Medulla oblongata (tissue), 1 donor: ENCODE measurements around the gene COMMD1.
A peak's percentile ranks its signal among the peaks of the same experiment; 100 is the strongest.
"Not testable (repeated sequence)": the region's sequence is repeated elsewhere in the genome, so short reads cannot be mapped to it uniquely, and the experiment has no call there.

Experiments
- DNase-seq: peaks from one replicate; pipeline ENCODE4 v3.0.0-alpha.2; 2015; ENCODE audit errors: extremely low spot score

The COMMD1 gene

DNA sequence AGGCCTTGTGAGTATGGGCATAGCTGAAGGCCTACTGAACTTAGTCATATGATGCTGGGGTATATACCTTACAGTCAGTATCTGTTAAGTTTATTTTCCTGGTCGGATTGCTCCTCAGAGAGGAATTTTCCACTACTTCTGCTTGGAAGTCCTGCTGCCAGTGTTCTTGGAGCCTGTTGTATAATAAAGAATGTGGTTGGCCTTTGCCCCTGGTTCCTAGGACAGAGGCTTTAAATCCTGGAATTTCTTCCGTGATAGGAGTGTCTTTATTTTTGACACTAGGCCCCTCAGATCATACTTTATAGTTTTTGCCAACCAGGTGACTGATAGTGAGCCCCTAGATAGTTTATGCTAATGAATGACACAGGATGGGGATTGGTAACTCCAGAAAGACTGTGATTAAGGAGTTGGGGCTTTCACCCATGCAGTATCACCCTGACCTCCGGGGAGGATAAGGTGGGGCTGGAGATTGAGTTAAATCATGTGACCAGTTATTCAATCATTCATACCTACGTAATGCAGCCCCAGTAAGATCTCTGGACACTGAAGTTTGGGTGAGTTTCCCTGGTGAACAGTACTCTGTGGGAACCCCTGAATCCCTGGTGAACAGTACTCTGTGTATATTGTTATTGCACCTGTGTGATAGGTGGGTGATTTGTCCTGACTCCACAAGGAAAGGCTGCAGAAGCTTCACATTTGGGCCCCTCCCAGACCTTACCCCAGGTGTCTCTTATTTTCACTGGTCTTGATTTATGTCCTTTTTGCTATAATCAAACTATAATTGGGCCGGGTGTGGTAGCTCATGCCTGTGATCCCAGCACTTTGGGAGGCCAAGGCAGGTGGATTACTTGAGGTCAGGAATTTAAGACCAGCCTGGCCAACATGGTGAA lies 56.9 kb downstream of the COMMD1 start:
- no peak for DNase-seq

DNA sequence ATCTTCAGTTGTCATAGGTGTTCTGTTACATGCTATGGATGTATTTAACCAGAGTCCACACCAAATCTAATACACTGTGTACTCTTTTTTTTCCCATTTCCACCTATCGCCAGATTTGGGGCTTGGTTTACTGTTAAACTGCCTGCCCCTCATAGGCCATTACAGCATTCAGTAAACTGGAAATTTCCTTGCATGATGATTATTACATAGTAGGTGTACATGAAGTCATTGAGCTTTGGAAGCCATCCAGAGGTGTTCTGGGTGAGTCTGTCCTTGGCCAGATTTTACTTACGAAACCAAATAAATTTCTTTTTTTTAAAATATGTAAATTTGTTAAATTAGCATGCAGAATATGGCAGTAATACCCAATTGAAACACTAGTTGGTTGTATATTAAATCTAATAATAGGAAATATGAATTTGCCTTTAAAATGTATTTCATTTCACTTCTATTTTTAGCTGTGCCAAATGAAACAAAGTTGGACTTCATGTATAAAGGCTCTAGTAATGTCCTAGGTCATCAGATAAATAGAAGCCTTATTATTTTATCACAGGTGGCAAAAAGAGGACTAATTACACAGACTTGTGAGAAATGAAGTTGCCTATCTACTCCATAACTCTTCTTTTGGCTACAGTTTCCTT lies 60.7 kb downstream of the COMMD1 start:
- DNase-seq = no peak

DNA sequence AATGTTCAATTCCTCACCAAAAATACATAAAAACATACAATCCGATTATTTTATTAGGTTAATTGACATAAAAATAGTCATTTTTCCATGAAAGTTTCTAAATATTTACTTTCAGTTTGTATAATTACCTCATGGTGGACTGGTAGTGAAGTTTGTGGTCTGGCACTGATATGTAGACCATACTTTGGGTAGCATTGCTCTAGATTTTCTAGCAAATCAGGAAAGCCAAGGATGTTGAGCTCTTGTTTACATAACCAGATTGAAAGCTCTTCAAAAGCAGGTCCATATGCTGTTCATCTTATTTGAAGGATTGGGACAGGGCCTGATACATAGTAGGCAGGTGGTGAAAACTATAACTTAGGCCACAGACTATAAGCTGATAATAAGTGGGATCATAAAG lies 61.8 kb downstream of the COMMD1 start:
- DNase-seq = no peak

DNA sequence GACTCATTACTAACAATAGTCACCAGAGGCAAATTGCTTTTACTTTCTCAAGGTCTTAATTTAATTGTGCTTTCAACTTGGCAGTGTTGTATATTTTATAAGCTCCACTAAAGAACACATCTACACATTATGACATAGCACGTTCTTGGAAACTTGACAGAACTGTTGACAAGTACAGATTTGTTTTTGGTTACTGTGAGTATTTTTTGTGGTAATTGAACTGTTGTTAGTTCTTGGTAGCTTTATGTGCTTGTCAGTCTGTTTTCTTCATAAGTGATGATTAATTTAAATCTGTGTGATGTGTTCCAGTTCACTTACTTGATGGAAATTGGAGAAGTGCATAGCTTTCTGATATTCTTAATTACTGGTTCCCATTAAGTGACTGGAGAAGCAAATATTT lies 63.9 kb downstream of the COMMD1 start:
- no peak for DNase-seq

DNA sequence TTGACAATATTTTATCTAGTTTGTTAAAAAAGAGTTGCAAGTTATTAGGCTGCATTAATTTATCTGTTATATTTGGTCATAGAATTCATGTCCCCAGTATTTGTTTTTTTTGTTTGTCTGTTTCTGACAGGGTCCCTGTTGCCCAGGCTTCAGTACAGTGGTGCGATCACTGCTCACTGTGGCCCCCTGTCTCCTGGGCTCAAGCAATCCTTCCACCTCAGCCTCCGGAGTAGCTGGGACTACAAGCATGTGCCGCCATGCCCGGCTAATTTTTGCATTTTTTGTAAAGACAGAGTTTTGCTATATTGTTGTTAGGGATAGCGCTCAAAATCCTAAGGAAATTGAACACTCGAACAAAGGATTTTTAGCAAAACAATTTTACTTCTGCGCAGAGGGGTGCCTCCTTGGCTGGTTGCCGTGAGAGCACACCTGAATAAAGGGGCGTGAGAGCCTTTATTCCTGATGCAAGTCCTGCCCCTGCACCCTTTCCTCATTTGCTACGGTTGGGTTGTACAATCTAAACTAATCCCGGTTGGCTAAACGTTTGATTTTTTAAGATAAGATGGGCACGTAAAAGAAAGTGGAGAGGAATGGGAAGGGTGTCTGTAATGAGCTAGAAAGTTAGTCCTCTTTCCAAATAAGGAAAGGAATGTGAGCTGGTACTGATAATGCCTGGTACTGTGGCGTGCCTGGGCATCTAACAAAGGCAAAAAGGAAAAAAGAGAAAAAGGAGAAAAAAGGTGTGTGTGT lies 65.5 kb downstream of the COMMD1 start:
- no peak for DNase-seq

DNA sequence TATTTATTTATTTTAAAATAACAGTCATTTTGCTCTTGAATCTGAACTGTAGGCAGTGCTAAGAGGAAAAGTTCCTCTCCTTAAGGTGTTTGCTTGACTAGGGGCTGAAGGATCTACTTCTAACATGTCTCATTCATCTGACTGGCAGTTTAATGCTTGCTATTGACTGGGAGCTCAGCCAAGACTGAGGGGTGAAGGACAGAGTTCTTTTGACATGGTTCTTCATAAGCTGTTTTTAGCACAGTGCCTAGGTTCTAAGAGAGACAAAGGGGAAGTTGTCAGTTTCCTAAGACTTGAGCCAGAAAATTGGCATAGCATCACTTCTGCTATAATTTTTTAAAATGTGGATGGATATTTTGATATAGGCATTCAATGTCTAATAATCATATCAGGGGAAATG lies 73.0 kb downstream of the COMMD1 start:
- peak; percentile 90 for DNase-seq

DNA sequence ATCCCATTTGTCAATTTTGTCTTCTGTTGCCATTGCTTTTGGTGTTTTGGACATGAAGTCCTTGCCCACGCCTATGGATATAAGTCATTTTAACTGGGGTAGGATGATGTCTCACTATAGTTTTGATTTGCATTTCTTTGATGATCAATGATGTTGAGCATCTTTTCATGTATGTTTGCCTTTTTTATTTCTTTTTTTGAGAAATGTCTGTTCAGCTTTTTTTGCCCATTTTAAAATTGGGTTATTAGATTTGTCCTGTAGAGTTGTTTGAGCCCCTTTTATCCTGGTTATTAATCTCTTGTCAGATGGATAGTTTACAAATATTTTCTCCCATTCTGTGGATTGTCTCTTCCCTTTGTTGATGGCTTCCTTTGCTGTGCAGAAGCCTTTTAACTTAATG lies 75.3 kb downstream of the COMMD1 start:
- DNase-seq = no peak

DNA sequence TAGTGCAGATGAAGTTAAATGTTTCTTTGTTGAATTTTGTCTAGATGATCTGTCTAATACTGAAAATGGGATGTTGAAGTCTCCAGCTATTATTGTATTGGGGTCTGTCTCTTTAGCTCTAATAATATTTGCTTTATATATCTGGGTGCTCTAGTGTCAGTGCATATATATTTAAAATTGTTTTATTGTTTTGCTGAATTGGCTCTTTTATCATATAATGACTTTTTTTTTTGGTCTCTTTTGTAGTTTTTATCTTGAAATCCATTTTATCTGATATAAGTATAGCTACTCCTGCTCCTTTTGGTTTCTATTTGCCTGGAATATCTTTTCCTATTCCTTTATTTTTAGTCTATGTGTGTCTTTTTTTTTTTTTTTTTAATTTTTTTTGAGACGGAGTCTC lies 79.2 kb downstream of the COMMD1 start:
- DNase-seq = no peak

DNA sequence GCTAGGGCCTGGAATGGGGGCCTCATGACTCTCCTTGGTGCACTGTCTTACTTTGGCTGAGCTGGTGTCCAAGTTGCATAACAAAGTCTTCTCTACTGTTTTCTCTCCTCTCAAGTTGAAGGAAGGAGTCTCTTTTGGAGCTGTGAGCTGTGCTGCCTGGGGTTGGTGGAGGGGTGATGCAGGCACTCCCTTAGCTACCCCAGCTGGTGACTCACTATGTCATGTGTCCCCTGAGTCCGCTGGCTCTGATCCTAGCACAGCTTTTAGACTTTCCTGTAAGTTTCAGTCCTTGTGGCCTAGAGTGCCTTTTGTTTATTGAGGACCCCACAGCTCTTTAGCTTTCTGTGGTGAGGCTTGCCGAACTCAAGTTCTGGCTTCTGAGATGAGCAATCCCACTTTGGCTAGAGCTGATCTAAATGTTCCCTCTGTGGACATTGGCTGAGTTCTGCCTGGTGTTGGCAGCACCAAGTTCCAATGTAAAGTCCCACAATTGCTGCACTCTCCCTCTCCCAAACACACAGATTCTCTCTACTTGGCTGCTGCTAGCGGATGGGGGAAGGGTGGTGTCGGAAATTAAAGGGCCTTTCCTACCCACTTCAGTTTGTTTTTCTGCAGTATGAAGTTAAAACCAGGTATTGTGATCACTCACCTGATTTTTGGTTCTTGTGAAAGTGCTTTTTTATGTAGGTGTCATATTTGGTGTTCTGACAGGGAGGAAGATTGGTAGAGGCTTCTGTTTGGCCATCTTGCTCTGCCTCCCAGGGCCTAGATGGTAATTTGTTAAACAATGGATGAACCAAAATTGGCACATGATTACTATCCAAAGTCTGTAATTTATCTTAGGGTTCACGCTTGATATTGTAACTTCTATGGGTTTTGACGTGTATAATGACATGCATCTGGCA lies 83.2 kb downstream of the COMMD1 start:
- no peak for DNase-seq

DNA sequence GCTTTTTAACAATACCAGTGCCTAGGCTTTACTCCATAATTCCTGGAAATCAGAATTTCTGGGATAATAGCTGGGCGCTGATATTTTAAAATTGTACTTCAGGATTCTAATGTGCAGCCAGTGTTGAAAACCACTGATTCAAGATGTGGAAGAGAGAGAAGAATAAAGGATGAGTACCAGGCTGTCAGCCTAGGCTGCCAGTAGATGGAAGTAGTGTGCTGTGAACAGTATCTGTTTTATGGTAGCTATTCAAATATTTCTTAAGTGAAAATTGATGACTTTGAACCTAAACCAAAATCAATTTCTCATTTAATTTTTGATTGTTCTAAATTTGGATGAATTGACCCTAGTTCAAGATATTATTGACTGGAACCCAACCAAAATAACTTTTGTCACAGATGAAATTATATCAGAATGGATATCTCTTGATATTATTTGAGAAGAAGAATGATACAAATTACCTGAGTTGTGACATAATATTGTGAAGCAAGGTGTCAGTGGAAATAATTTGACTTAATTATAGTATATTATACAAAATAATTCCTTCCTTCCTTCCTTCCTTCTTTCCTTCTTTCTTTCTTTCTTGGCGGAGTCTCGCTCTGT lies 88.0 kb downstream of the COMMD1 start:
- peak; percentile 65 for DNase-seq

DNA sequence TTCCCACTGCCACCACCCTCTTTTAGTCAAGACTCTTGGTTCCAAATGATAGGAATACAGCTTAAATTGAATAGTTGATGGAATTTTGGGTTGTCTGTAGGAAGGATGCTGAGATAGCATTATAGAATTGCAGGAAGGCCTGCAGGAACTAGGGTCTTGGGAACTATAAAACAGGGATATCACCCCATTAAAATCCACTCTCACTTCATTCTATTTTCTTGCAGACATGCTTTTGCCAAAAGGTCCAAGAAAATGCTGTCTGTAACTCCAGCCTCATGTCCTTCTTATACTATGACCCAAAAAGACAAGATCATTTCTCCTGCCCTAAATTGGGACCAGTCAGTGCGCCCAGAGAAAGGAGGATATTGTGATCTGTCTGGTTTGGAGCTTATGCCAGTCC lies 89.1 kb downstream of the COMMD1 start:
- DNase-seq = no peak

DNA sequence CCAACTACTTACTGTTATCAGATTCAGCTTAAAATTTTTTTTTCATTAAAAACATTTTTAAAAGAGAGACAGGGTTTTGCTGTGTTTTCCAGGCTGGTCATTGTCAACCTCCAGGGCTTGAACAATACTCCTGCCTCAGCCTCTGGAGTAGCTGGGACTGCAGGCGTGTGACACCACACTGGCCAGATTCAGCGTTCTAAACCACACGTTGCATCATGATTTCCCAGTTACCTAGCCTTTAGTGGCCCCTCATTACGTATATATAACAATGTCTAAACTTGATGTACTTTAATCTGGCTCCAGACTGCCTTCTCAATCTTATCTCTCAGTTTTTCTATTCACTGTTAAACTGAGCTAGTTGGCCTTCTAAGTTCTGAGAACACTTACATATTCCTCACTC lies 89.6 kb downstream of the COMMD1 start:
- DNase-seq = no peak

DNA sequence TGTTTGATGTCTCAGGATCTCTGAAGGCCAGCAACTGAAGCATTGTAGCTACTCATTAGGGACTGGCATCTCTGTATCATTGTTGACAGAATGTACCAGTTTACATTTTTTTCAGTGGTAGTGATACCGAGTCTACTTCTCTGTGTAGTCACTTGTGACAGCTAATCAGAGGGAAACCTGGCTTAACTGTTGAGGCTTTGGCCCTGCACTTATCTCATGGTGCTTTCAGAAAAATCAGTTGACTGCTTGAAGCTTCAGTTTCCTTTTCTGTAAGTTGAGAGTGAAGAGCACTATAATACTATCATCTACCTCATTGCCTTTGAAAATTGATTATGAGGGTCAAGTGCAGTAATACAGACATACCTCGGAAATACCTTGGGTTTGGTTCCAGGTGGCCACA lies 90.0 kb downstream of the COMMD1 start:
- DNase-seq = no peak

DNA sequence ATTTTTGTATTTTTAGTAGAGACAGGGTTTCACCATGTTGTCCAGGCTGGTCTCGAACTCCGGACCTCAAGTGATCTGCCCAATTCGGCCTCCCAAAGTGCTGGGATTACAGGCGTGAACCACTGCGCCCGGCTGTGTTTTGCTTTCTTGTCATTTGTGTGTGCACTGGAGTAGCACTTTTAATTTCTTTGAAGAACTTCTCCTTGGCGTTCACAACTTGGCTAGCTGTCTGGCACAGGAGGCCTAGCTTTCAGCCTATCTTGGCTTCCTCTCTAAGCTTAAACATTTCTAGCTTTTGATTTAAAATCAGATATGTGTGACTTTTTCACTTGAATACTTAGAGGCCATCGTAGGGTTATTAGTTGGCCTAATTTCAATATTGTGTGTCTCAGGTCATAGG lies 93.0 kb downstream of the COMMD1 start:
- DNase-seq = no peak

DNA sequence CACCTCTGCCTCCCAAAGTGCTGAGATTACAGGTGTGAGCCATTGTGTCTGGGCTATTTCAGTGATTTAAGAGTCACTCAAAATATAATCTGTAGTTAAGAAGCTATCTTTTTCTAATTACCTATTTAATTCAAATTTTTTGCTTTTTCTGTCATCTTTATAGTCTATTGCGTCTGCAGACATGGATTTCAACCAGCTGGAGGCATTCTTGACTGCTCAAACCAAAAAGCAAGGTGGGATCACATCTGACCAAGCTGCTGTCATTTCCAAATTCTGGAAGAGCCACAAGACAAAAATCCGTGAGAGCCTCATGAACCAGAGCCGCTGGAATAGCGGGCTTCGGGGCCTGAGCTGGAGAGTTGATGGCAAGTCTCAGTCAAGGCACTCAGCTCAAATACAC lies 95.1 kb downstream of the COMMD1 start:
- no peak for DNase-seq

DNA sequence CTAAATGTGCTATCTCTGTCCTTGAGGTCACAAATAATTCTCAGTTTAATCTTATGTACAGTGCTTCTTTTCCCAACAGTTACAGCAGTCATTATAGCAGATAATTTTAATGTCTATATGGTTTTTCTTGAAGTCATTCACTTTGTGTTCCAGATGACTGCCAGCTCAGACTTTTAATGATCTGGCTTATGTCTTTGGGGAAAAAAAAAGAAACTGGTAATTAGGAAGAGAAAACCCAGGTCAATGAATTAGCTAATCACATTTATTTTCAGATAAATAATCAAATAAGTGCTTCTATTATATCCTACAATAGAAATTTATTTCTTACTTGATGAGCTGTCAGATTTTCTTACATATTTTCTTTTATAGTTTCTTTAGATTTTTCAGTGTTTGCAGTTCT lies 96.0 kb downstream of the COMMD1 start:
- no peak for DNase-seq

DNA sequence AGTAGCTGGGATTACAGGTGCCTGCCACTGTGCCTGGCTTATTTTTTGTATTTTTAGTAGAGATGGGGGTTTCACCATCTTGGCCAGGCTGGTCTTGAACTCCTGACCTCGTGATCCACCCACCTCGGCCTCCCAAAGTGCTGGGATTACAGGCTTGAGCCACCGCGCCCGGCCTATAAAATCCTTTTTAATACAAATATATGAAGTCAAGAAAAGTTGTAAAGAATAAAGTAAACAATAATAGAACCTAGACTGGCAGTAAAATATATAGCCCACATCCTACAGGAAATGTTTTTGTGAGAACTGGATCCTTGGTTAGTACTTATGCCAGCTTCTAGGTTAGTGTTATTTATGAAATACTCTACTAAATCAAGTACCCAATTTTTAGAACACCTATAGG lies 99.0 kb downstream of the COMMD1 start:
- DNase-seq = not testable (repeated sequence)

DNA sequence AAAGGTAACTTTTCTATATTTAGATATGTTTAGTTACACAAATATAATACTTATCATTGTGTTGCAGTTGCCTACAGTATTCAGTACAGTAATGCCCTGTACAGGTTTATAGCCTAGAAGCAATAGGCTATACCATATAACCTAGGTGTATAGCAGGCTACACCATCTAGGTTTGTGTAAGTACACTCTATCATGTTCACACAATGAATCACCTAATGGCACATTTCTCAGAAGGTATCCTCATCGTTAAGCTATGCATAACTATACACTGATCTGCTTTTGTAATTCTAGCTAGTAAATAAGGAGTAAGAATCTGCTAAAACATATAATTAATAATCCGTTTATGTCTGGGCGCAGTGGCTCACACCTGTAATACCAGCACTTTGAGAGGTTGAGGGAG lies 102.1 kb downstream of the COMMD1 start:
- DNase-seq = no peak

DNA sequence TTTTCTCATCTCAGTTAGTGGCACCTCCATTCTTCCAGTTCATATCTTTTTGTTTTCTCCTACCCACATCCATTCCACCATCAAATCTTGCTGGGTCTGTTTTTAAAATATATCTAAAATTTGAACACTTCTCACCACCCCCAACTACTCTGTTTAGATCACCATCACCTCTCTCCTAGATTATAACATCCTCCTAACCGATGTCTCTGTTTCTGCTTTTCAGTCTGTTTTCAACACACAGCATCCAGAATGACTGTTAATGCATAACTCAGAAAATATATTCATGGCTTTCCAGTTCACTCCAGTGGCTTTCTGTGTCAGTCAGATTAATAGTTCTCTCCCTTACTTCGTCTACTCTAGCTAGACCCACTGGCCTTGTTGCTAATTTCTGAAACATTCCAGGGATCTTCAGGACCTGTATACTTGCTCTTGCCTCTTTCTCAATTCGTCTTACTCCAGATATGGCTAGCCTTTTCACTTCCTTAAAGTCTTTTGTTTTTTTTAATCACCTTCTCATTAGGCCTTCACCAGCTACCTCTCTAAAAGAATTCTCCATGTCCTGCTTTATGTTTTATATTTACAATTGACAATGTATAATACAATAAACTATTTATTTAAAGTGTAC lies 105.3 kb downstream of the COMMD1 start:
- no peak for DNase-seq

DNA sequence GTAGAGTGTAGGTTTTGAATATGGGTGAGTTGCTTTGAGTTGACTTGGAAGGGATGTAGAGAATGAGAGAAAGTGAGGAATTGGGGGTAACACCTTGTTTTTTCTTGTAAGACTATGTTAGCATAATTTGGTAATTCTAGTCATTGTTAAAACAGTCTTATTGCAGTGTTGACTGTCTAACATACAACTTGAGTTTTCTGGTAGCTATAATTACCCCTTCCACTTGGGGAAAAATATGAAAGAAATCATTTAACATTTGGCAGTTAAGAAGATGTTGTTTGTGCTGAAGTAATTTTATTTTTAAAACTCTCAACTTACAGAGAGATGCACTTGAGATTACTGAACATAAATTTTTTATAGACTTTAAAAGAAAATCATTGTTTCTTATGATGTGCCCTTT lies 108.2 kb downstream of the COMMD1 start:
- DNase-seq = no peak

DNA sequence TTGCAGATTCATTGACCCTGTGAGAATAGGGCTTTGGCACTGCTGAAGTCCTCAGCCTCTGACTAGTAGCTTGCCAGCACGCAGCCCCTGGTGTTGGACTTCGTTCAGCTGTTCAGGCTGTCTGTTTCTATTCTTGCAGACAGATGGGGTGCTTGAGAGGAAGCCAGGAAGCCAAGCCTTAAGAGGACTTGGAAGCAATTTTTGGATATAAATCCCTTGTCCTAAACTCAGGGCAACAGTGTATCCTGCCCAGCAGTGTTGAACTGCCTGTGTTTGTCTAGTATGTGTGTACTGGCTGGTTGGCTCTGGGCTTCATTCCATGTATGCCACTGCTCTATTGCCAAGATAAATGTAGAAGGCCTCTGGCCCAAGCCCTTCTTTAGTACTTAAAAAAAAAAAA lies 108.6 kb downstream of the COMMD1 start:
- peak; percentile 90 for DNase-seq
